NCI-H446 (cell line): ENCODE measurements around the gene LRP8.
A peak's percentile ranks its signal among the peaks of the same experiment; 100 is the strongest.
"Not testable (repeated sequence)": the region's sequence is repeated elsewhere in the genome, so short reads cannot be mapped to it uniquely, and the experiment has no call there.

ENCODE experiments used
- DNase-seq, 2 experiments: peaks; one replicate each; lab custom pipeline; 2025; lab: John Stamatoyannopoulos, UW

The LRP8 gene

GRCh38 chr1:53284224-53285020 is 43.4 kb downstream of the LRP8 start:
- DNase-seq, result no peak

- not testable (repeated sequence) for DNase-seq
Measured at GRCh38 chr1:53283156-53283555, 44.7 kb downstream of the LRP8 start.

- DNase-seq, result peak in 1 of 2 experiments; percentile 44
Measured at GRCh38 chr1:53281133-53281532, 46.7 kb downstream of the LRP8 start.

GRCh38 chr1:53280496-53280895 is 47.4 kb downstream of the LRP8 start:
- DNase-seq, result peak in 1 of 2 experiments; percentile 67

- peak in 1 of 2 experiments; percentile 14 for DNase-seq
Measured at GRCh38 chr1:53279296-53280200, 48.3 kb downstream of the LRP8 start.

- peak in 1 of 2 experiments; percentile 65 for DNase-seq
Measured at GRCh38 chr1:53278298-53278725, 49.6 kb downstream of the LRP8 start.

GRCh38 chr1:53277326-53277725 is 50.5 kb downstream of the LRP8 start:
- DNase-seq, result no peak

- no peak for DNase-seq
Measured at GRCh38 chr1:53276902-53277281, 51.0 kb downstream of the LRP8 start.

- DNase-seq, result peak in 1 of 2 experiments; percentile 15
Measured at GRCh38 chr1:53276153-53276901, 51.5 kb downstream of the LRP8 start.

- DNase-seq, result no peak
Measured at GRCh38 chr1:53275566-53275965, 52.3 kb downstream of the LRP8 start.

GRCh38 chr1:53274541-53275185 is 53.2 kb downstream of the LRP8 start:
- no peak for DNase-seq

GRCh38 chr1:53274026-53274425 is 53.8 kb downstream of the LRP8 start:
- no peak for DNase-seq

GRCh38 chr1:53273526-53273925 is 54.3 kb downstream of the LRP8 start:
- DNase-seq, result no peak

- no peak for DNase-seq
Measured at GRCh38 chr1:53272349-53272748, 55.5 kb downstream of the LRP8 start.

- DNase-seq, result no peak
Measured at GRCh38 chr1:53271446-53272090, 56.3 kb downstream of the LRP8 start.

GRCh38 chr1:53270873-53271272 is 57.0 kb downstream of the LRP8 start:
- DNase-seq, result no peak

GRCh38 chr1:53270107-53270506 is 57.8 kb downstream of the LRP8 start:
- DNase-seq, result no peak

GRCh38 chr1:53267761-53268160 is 60.1 kb downstream of the LRP8 start:
- DNase-seq, result no peak

GRCh38 chr1:53266038-53266437 is 61.8 kb downstream of the LRP8 start:
- DNase-seq, result peak in 1 of 2 experiments; percentile 10

GRCh38 chr1:53265581-53265980 is 62.3 kb downstream of the LRP8 start:
- no peak for DNase-seq

- DNase-seq, result no peak
Measured at GRCh38 chr1:53264048-53264447, 63.8 kb downstream of the LRP8 start.
